Measurements from ENCODE around the gene HSF2.

The HSF2 gene, protein sequence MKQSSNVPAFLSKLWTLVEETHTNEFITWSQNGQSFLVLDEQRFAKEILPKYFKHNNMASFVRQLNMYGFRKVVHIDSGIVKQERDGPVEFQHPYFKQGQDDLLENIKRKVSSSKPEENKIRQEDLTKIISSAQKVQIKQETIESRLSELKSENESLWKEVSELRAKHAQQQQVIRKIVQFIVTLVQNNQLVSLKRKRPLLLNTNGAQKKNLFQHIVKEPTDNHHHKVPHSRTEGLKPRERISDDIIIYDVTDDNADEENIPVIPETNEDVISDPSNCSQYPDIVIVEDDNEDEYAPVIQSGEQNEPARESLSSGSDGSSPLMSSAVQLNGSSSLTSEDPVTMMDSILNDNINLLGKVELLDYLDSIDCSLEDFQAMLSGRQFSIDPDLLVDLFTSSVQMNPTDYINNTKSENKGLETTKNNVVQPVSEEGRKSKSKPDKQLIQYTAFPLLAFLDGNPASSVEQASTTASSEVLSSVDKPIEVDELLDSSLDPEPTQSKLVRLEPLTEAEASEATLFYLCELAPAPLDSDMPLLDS

GRCh38 chr6:122399348-122400120, at the start of gene HSF2:
TSS of gene HSF2 (plus strand) at chr6:122399652. CDS start at chr6:122399738, 86 bp downstream.
- DNase-seq (ENCODE audit: low spot score) (peak; percentile 96), FAIRE-seq (peak; percentile 87)

- FAIRE-seq (no peak), DNase-seq (ENCODE audit: low spot score) (no peak)
Observed at GRCh38 chr6:122352981-122353664, 46.3 kb upstream of the HSF2 start.

DNA sequence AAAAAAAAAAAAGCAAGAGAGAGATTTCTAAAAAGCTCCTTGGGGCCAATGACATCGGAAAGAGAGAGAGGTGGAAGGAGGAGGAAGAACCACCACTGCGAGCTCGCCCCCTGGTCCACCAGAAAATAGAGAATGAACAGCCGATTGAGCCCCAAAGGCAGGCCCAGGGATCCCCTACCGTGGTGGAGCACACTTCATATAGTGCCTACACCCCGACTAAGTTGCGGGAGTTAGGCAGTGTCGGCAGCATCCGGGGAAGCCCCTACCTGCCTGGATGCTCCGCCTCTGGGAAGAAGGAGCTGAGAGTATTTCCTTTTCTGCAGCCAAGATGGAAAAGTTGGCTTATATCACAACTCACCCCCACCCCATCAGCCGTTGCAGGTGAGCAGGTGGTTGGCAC, 38.6 kb upstream of the HSF2 start:
- DNase-seq (ENCODE audit: low spot score) (no peak), FAIRE-seq (no peak)

DNA sequence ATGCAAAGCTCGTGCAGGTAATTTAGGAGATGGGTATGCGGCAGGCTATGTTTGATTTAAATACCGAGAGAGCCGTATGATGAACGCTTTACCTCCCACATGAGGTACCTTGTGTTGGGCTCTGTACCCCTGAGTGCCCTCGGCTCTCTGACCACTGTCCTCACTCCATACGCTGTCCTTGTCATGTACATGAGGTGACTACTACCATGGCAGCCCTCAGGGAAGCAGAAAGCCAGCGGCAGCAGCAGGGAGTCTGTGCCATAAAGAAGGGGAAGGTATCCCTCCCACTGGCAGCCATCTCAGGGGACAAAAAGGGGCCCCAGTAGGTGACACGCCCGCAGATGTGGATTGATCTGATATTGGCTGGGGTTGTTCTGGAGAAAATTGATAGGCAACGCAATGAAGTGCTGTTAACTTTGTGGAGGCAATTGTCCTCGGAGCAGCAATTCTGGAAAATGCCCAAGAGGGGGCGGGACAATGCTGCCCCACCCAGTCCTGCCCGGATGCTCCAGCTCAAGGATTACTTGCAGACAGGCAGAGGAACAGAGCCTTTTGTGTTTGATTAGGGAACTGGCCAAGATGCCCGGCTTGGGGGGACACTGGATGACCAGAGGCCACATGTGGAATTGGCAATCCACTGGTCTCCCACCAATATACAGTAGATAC, 38.0 kb upstream of the HSF2 start:
- no peak for DNase-seq (ENCODE audit: low spot score)
- no peak for FAIRE-seq

GRCh38 chr6:122363769-122364483, 35.5 kb upstream of the HSF2 start:
- no peak for FAIRE-seq
- no peak for DNase-seq (ENCODE audit: low spot score)

- DNase-seq (ENCODE audit: low spot score) (no peak), FAIRE-seq (no peak)
Observed at GRCh38 chr6:122365775-122366403, 33.6 kb upstream of the HSF2 start.

DNA sequence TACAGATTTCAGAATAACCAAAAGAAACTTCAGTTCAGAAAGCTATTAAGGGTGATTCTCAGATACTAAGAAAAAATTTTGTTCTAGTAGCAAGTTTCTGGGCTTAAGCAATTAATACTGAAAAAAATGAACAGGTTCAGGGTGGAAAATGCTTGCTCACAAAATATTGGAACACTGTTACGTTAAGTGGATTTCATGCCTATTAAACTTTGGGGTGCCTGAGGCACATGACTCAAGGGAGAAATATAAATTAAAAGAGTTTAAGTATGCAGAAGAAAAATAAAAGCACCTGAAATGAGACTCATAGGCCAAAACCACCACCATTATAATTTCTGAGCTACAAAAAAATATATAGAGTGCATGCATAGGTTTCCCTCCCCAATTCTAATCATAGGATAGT, 32.3 kb upstream of the HSF2 start:
- FAIRE-seq (no peak), DNase-seq (ENCODE audit: low spot score) (no peak)

- DNase-seq (ENCODE audit: low spot score): no peak
- FAIRE-seq: no peak
Observed at GRCh38 chr6:122369536-122369935, 29.9 kb upstream of the HSF2 start.

DNA sequence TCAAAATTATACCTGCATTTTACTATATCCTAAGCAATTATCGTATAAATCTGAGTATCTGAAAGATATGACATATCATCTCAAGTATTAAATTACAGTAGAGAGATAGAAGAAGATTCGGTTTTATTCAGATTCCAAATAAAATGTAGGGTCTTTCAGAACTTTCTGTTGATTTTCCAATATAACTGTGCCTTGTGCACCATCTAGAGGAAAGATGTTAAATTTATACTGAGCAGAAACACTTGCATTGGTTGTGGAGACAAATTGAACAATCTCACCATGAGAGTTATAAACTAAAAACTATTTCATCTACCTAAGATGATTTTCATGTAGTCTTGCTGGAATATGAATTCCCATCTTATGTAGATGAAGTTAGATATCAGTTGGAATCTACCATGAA, 26.8 kb upstream of the HSF2 start:
- DNase-seq (ENCODE audit: low spot score): no peak
- no peak for FAIRE-seq

DNA sequence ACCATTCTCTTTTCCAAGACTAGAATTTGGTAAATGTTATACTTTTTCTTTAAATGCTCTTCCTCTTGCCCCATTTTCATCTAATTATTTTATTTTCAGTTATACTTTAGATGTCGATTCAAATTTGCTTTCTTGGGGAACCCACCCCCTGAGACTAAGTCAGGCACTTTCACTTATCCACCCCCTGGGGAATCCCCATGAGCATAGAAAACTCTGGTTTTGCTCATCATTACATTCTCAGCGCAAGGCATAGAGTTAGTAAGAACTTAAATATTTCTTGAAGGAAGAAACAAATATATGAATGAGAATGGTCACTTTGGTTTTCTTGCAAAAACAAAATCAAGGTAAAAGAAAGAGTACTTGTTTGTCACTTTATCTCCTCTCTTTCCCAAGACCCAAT, 25.1 kb upstream of the HSF2 start:
- no peak for FAIRE-seq

DNA sequence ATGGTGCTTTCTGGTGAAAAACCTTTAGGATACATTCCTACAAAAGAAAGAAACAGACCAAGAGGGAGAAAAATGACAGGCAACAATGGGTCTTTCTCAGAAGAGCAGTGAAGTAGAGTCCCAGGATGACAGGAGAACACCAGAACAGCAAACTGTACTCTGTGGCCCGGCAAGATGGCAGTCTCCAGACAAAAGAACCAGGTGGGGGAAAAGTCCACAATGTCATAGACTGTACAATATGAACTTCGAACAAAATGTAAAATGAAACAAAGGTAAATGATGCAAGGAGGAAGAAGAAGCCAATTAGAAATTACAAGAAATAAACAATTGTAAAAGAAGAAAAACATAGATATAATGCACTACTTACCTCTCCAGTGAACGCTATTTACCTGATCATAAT, 23.2 kb upstream of the HSF2 start:
- no peak for FAIRE-seq
- DNase-seq (ENCODE audit: low spot score): no peak

More for the DNA sequence above, 25.1 kb upstream of the HSF2 start:
- DNase-seq (ENCODE audit: low spot score): no peak

DNA sequence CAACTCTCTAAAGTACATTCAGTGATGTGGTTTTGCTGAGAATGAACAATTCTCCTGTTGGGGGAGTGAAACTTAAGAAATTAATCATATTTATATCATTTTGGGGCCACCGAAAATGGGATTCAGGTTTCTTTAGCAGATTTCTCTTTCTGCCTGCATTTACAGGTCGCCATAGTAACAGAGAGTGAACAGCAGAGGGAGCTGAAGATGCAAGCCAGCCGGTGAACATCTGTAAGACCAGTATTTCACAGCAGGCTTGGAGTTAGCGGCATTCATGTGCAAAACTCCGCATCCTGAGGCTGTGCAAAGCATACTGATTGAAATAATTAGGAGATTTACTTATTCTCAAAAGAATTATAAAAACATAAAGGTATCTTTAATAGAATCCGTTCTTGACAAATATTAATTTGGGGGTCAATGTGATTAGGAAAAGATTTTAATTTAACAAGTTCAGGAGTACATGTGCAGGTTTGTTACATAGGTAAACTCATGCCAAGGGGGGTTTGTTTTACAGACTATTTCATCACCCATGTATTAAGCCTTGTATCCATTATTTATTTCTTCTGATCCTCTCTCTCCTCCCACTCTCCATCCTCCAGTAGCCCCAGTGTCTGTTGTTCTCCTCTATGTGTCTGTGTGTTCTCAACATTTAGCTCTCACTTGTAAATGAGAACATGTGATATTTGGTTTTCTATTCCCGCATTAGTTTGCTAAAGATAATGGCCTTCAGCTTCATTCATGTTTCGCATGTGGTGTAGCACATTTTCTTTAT, 17.8 kb upstream of the HSF2 start:
- DNase-seq (ENCODE audit: low spot score): peak; percentile 56
- FAIRE-seq: no peak

GRCh38 chr6:122385857-122386612, 13.4 kb upstream of the HSF2 start:
- no peak for FAIRE-seq
- no peak for DNase-seq (ENCODE audit: low spot score)

- DNase-seq (ENCODE audit: low spot score) (no peak), FAIRE-seq (no peak)
Observed at GRCh38 chr6:122388945-122389344, 10.5 kb upstream of the HSF2 start.

DNA sequence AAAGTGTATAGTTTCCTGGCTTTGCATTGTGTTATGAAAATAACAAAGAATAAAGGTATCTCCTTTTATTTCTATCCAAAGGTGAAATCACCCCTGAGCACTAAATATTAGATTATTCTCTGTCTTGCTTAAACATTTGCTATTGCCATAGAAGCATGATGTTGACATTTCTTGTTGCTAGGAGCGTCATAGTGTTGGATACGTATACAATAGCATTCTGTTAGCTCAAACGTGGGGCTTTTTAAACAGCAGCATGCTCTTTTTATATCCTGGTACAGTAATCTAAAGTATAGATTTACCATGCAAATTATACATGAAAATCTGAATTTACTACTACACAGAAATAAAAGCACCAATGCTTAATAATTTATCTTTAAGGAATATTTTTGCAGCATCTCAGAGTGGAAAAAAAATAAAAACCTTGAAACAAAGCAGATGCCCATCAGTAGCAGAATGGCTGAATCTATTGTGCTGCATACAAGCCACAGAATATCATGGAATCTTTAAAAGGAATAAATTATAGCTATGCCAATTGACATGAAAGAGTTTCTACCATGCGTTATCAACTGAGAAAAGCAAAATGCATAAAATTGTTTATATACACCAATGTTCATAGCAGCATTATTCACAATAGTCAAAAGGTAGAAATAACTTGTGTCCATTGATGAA, 9.6 kb upstream of the HSF2 start:
- FAIRE-seq (no peak), DNase-seq (ENCODE audit: low spot score) (no peak)

GRCh38 chr6:122392564-122393350, 6.7 kb upstream of the HSF2 start:
- FAIRE-seq: no peak

DNA sequence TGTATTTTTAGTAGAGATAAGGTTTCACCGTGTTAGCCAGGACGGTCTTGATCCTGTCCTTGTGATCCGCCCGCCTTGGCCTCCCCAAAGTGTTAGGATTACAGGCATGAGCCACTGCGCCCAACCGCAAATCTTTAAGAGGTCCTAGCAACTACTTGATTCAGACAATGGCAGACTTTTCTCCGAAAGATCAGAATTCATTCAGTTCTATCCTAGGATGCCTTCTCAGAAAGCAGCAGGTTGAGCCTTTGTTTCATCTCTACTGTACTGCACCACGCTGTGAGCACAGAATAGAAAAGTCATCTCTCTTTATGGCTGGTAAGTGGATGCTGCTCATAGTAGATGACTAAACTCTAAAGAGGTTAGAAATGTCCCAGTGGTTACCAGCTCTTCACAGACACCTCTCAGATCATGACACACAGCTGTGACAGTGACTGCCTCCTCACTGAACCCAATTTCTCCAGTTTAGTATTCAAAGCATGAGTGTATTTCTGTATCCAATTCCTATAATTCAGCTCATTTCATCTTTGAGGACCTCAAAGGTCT, 6.0 kb upstream of the HSF2 start:
- DNase-seq (ENCODE audit: low spot score) (no peak), FAIRE-seq (no peak)

More at GRCh38 chr6:122392564-122393350, 6.7 kb upstream of the HSF2 start:
- DNase-seq (ENCODE audit: low spot score): no peak
